ENCODE results near the gene SNX2.
A peak's percentile ranks its signal among the peaks of the same experiment; 100 is the strongest.
"Not testable (repeated sequence)": the region's sequence is repeated elsewhere in the genome, so short reads cannot be mapped to it uniquely, and the experiment has no call there.

SNX2 gene

GRCh38 chr5:122844910-122845228 lies 70.0 kb downstream of the SNX2 start:
- no peak for DNase-seq

DNA sequence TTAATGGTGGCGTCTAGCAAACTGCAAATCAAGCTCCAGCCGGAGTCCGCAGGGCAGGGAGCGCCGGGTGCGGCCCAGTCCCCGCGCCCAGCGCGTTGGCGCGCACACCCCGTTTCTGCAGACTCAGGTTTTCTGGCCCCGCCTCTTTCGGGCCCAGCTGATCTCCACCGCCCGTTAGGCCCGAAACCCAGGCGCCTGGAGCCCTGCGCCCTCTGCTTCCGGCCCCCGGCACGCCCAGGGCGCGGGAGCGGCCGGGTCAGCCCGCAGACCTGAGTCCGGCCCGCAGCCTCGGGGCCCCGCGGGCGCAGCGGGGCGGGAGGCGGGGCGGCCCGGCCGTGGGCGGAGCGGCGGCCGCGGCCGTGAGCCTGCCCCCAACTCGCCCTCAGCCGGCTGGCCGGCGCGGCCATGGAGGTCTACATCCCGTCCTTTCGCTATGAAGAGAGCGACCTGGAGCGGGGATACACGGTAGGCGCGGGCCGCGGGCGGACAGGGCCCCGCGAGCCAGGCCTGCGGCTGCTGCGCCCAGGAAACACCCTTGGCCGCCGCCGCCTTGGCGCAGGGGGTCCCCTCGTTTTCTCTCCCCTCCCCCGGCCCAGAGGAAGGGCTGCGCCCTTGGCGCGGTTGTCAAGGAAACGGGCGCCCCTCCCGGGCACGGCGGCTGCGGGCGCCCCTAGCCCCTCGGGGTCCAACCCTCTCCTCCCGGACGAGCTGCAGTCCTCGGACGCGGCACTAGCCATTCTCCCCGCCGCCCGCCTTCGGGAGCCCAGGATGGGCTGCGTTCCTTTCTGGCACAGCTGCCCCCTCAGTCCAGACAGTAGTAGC lies 70.6 kb downstream of the SNX2 start, which contains the start of gene SNX24:
TSS of gene SNX24 (plus strand) at position 385 of the 822 bp plus-strand sequence. CDS start at position 406, 21 bp downstream.
- DNase-seq, result peak; percentile 74 to 79

DNA sequence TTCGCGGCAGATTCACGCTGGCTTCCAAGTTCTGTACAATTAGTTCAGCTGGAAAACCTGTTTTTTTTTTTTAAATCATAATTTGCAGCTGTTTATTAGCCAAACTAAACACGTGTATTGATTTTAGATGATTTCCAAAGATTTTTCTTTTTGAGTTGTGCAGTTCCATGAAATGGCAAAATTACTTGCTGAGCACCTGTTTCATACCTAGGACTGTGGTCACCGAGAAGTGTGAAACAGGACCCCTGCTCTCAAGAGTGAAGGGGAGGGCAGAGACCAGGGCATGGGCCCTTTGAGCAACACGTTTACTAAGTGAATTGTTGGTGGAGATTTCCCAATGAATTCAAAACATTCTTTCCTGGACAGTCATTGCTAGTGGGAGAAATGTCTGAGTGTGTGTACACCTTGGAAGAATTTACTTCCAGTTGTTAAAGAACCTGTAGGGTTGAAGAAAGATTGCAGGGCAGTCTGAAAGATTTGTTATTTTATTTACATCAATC lies 71.2 kb downstream of the SNX2 start:
- DNase-seq, result no peak

- no peak for DNase-seq
These were observed 72.8 kb downstream of the SNX2 start for GRCh38 chr5:122847687-122848081.

DNA sequence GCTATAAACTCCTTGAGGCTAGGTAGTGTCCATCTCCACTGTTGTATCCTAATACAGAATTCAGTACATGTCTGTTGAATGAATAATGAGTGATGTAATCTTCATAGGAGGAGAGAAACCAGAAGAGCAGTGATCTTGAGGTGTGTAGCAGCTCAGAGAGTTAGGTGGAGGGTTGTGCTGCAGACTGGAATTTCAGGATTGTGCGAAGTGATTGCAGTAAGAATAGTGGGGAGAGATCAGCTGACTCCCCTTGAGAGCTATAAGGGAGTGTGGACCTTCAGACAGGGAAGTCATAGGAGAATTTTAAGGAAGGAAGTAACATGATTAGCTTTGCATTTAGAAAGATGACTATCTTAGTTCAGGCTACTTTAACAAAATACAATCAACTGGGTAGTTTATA lies 74.9 kb downstream of the SNX2 start:
- DNase-seq, result no peak

DNA sequence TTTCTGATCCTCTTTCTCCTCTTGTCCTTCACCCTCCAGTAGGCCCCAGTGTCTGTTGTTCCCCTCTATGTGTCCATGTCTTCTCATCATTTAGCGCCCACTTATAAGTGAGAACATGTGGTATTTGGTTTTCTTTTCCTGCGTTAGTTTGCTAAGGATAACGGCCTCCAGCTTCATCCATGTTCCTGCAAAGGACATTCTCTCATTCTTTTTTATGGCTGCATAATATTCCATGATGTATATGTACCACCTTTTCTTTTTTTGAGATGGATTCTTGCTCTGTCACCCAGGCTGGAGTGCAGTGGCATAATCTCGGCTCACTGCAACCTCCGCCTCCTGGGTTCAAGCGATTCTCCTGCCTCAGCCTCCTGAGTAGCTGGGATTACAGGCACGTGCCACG lies 82.7 kb downstream of the SNX2 start:
- DNase-seq, result not testable (repeated sequence)

DNA sequence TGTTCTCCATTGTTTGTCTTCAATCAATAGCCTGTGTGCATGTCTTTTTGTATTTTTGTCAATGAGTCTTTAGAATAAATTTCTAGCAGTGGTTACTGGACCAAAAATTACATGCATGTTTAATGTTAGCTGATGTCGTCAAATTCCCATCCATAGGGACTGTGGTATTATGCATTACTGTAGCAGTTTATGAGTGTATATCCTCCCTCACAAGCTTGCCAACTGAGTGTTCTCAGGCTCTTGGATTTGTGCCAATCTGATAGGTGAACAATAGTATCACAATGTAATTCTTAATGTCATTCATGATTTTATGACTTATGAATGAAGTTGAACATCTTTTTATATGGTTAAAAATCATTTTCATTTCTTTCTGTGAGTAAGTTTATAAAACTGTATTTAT lies 83.6 kb downstream of the SNX2 start:
- DNase-seq, result no peak

DNA sequence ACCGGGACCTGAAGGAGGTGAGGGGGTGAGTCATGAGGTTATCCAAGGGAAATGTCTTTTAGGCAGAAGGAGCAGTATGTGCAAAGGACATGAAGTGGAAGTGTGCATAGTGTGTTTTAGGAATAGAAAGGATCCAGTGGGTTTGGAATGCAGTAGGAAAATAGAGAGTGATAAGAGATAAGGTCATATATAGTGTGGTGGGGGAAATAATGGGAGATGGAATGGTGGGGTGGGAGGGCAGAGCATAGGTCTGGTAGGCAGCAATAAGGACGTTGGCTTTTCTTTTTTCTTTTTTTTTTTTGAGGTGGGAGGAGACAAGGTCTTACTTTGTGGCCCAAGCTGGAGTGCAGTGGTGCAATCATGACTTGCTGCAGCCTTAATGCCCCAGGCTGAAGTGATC lies 88.4 kb downstream of the SNX2 start:
- no peak for DNase-seq

- no peak for DNase-seq
These were observed 88.8 kb downstream of the SNX2 start for GRCh38 chr5:122863721-122864120.

GRCh38 chr5:122864400-122864799 lies 89.5 kb downstream of the SNX2 start:
- no peak for DNase-seq

- DNase-seq, result no peak
These were observed 90.0 kb downstream of the SNX2 start for GRCh38 chr5:122864842-122865241.

- no peak for DNase-seq
These were observed 95.5 kb downstream of the SNX2 start for GRCh38 chr5:122870219-122870856.

DNA sequence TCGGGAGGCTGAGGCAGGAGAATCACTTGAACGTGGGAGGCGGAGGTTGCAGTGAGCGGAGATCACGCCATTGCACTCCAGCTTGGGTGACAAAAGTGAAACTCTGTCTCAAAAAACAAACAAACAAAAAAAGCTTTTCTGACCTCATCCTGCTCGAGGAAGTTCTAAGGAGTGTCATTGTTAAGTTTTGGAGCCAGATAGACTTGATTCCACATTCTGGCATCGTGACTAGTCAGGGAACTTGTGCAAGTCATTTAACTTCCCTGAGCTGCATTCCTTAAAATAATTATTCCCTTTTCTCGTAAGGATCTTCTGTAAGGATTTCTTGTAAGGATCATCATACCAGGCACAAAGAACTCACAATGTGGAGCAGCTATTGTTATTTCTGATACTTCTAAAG lies 96.8 kb downstream of the SNX2 start:
- DNase-seq, result no peak

GRCh38 chr5:122874179-122874875 lies 99.4 kb downstream of the SNX2 start:
- DNase-seq, result no peak

GRCh38 chr5:122877518-122877917 lies 102.6 kb downstream of the SNX2 start:
- no peak for DNase-seq

GRCh38 chr5:122879076-122879475 lies 104.2 kb downstream of the SNX2 start:
- no peak for DNase-seq

Data from CD4-positive, alpha-beta T cell treated with Interleukin-1 beta for 1 hour (primary cell).